ENCODE data around the gene SDSL.

- TF ChIP-seq KDM6A (CRISPR knock-in tag; IDR thresholded peaks at IDR 0.05; ENCODE audit: low read depth) = no peak
- TF ChIP-seq CTCF (CRISPR knock-in tag; IDR thresholded peaks at IDR 0.05) = no peak
- no peak for TF ChIP-seq ZNF451 (CRISPR knock-in tag; IDR thresholded peaks at IDR 0.05)
- TF ChIP-seq SAP130 (CRISPR knock-in tag; IDR thresholded peaks at IDR 0.05; ENCODE audit: low read depth) = no peak
- no peak for TF ChIP-seq ZNF276 (CRISPR knock-in tag; IDR thresholded peaks at IDR 0.05; ENCODE audit: low read depth)
- no peak for TF ChIP-seq EHMT2 (IDR thresholded peaks at IDR 0.05; ENCODE audit: borderline replicate concordance, low read depth, low read length)
- no peak for TF ChIP-seq PRDM4 (CRISPR knock-in tag; IDR thresholded peaks at IDR 0.05; ENCODE audit: borderline replicate concordance)
- no peak for TF ChIP-seq HMGXB4 (CRISPR knock-in tag; IDR thresholded peaks at IDR 0.05; ENCODE audit: borderline replicate concordance in 1 of 2, low read depth in 1 of 2)
- TF ChIP-seq ELF1 (CRISPR knock-in tag; IDR thresholded peaks at IDR 0.05) = no peak
These were observed 18.2 kb downstream of the SDSL start for GRCh38 chr12:113440336-113440735.
